Endothelial cell of umbilical vein (primary cell): ENCODE measurements around the gene AJUBA.

ENCODE experiments used
- EZH2 ChIP-seq: IDR thresholded peaks from 2 replicates; pipeline ENCODE4 v1.6.1; 2012; ENCODE audit warnings: borderline replicate concordance, low read depth, mild to moderate bottlenecking, moderate library complexity, low read length, inconsistent platforms; ENCODE audit not compliant: severe bottlenecking
- FOS ChIP-seq: IDR thresholded peaks from 2 replicates; pipeline ENCODE4 v1.6.1; 2011; ENCODE audit warnings: mild to moderate bottlenecking, low read length, moderate library complexity, borderline replicate concordance; ENCODE audit not compliant: insufficient read depth
- MYC ChIP-seq: IDR thresholded peaks from one replicate; pipeline ENCODE4 v1.6.1; 2011; ENCODE audit warnings: mild to moderate bottlenecking, low read depth, low read length
- POLR2A ChIP-seq: IDR thresholded peaks from 2 replicates; pipeline ENCODE4 v1.6.1; 2012; ENCODE audit warnings: low read depth, mild to moderate bottlenecking, control low read depth, low read length
- POLR2AphosphoS5 ChIP-seq: IDR thresholded peaks from 2 replicates; pipeline ENCODE4 v1.6.1; 2012; ENCODE audit warnings: low read depth, mild to moderate bottlenecking, control low read depth, low read length, moderate library complexity; ENCODE audit not compliant: insufficient read depth
- TF ChIP-seq, protein P1 (sequence below), 2 donors: IDR thresholded peaks; 1 replicate in 1 of 2; 2 replicates in 1 of 2; pipeline ENCODE4 v1.5.1; 2011; ENCODE audit warnings: low read length in 2 of 2, mild to moderate bottlenecking in 2 of 2, moderate library complexity in 2 of 2, control low read depth in 1 of 2, inconsistent platforms in 1 of 2, low read depth in 1 of 2; ENCODE audit not compliant: insufficient read depth in 1 of 2; ENCODE audit errors: extremely low read depth in 1 of 2

DNA sequence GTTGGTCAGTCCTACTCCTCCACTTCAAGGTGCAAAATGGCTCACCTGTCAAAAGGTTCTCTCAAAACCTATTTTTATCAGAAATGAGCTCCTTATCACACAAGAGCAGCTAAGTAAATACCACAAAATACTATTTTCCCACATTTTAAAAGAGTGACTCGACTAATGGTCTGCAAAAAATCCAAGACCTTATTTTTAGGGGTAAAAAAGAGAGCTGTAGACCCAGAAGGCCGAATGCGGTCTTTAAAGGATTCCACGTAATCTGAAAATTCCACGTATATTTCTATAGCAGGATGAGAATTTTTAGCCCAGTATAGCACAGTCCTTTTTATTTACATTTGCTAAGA lies 23.8 kb upstream of the AJUBA start:
- TF ChIP-seq, protein P1, sequence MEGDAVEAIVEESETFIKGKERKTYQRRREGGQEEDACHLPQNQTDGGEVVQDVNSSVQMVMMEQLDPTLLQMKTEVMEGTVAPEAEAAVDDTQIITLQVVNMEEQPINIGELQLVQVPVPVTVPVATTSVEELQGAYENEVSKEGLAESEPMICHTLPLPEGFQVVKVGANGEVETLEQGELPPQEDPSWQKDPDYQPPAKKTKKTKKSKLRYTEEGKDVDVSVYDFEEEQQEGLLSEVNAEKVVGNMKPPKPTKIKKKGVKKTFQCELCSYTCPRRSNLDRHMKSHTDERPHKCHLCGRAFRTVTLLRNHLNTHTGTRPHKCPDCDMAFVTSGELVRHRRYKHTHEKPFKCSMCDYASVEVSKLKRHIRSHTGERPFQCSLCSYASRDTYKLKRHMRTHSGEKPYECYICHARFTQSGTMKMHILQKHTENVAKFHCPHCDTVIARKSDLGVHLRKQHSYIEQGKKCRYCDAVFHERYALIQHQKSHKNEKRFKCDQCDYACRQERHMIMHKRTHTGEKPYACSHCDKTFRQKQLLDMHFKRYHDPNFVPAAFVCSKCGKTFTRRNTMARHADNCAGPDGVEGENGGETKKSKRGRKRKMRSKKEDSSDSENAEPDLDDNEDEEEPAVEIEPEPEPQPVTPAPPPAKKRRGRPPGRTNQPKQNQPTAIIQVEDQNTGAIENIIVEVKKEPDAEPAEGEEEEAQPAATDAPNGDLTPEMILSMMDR (IDR thresholded peaks at IDR 0.05; ENCODE audit: extremely low read depth in 1 of 2, insufficient read depth in 1 of 2, low read depth in 1 of 2, low read length in 2 of 2) = no peak
- TF ChIP-seq MYC = no peak
- no peak for TF ChIP-seq POLR2AphosphoS5
- no peak for TF ChIP-seq EZH2
- TF ChIP-seq POLR2A = no peak
- TF ChIP-seq FOS = no peak
